IMR-90 (cell line): Measurements from ENCODE around the gene SVEP1. TPM values are rescaled to one million over a fixed set of nuclear protein-coding genes. Genes with fewer than 3 reads are reported as not detected.

Experiments
- ATAC-seq: fragments of 200-7000 bp; cut with Tn5 transposase; 2 replicates; pipeline ENCODE4 v1.9.1; 2020; ENCODE audit warnings: low read depth, mild to moderate bottlenecking, moderate library complexity
- BruUV-seq: library from RNA; stranded (reverse); fragments of 400-500 nt; replicated peaks from 2 replicates; lab custom pipeline; 2021; lab: Mats Ljungman, UMichigan
- CTCF ChIA-PET: fragments of 300-600 bp; formaldehyde crosslinking; extraction: SDS; loops from one replicate; lab custom pipeline; 2021; ENCODE audit warnings: antibody characterized with exemption; lab: Yijun Ruan, JAX
- POLR2A ChIA-PET: fragments of 300-600 bp; sonication (Branson Sonifier 250); formaldehyde crosslinking; loops from one replicate; lab custom pipeline; 2022; ENCODE audit warnings: antibody characterized with exemption; ENCODE audit not compliant: unreplicated experiment; lab: Charles Lee
- DNase-seq: peaks from one replicate; pipeline ENCODE4 v3.0.0; 2013
- H2AFZ ChIP-seq: replicated peaks from 2 replicates; pipeline ENCODE3; 2013; ENCODE audit warnings: low read length, mild to moderate bottlenecking; ENCODE audit not compliant: poor library complexity
- H2AK5ac ChIP-seq: 2 replicates; pipeline ENCODE4 v1.6.1; 2013; ENCODE audit warnings: low read depth, low read length, inconsistent platforms
- H2AK9ac ChIP-seq: replicated peaks from 2 replicates; pipeline ENCODE3; 2013; ENCODE audit warnings: mild to moderate bottlenecking, low read depth, low read length, moderate library complexity; ENCODE audit not compliant: poor library complexity
- H2BK120ac ChIP-seq: 2 replicates; pipeline ENCODE4 v1.6.1; 2013; ENCODE audit warnings: low read depth, low read length, inconsistent platforms
- H2BK15ac ChIP-seq: 3 replicates; pipeline ENCODE4 v1.6.1; 2013; ENCODE audit warnings: low read depth, low read length, inconsistent platforms
- H2BK20ac ChIP-seq: 2 replicates; pipeline ENCODE4 v1.6.1; 2013; ENCODE audit warnings: low read depth, mild to moderate bottlenecking, inconsistent platforms, low read length, moderate library complexity
- H2BK5ac ChIP-seq: 2 replicates; pipeline ENCODE4 v1.6.1; 2013; ENCODE audit warnings: mild to moderate bottlenecking, low read depth, low read length, inconsistent platforms; ENCODE audit not compliant: poor library complexity, severe bottlenecking
- H3K14ac ChIP-seq: replicated peaks from 2 replicates; pipeline ENCODE4 v1.6.1; 2013; ENCODE audit warnings: low read depth, low read length, inconsistent platforms
- H3K18ac ChIP-seq: 2 replicates; pipeline ENCODE4 v1.6.1; 2013; ENCODE audit warnings: low read depth, low read length, control low read depth
- H3K23ac ChIP-seq: 2 replicates; pipeline ENCODE4 v1.6.1; 2013; ENCODE audit warnings: low read depth, low read length, inconsistent platforms
- H3K27ac ChIP-seq: 2 replicates; pipeline ENCODE4 v1.5.1; 2013; ENCODE audit warnings: mild to moderate bottlenecking, control low read depth, low read length; ENCODE audit not compliant: insufficient read depth
- H3K27me3 ChIP-seq: 2 replicates; pipeline ENCODE4 v1.6.1; 2013; ENCODE audit warnings: low read length; ENCODE audit not compliant: control insufficient read depth, insufficient read depth
- H3K36me3 ChIP-seq: 2 replicates; pipeline ENCODE4 v1.6.1; 2013; ENCODE audit warnings: low read length, mixed read lengths; ENCODE audit not compliant: control insufficient read depth, insufficient read depth
- H3K4ac ChIP-seq: 2 replicates; pipeline ENCODE4 v1.6.1; 2013; ENCODE audit warnings: low read depth, low read length, inconsistent platforms
- H3K4me1 ChIP-seq: 2 replicates; pipeline ENCODE4 v1.6.1; 2013; ENCODE audit warnings: low read length, mixed read lengths; ENCODE audit not compliant: control insufficient read depth, insufficient read depth
- H3K4me2 ChIP-seq: 2 replicates; pipeline ENCODE4 v1.6.1; 2013; ENCODE audit warnings: low read depth, mild to moderate bottlenecking, control low read depth, low read length, moderate library complexity
- H3K4me3 ChIP-seq: 2 replicates; pipeline ENCODE4 v1.5.1; 2013; ENCODE audit warnings: low read depth, mild to moderate bottlenecking, control low read depth, low read length, moderate library complexity; ENCODE audit not compliant: insufficient read depth
- H3K56ac ChIP-seq: 2 replicates; pipeline ENCODE4 v1.6.1; 2013; ENCODE audit warnings: low read length, inconsistent platforms; ENCODE audit not compliant: insufficient read depth; ENCODE audit errors: extremely low read depth
- H3K79me1 ChIP-seq, 2 experiments: 2 replicates each; pipeline ENCODE4 v1.6.1; 2013; ENCODE audit warnings: low read length in 2 of 2, inconsistent platforms in 1 of 2, low read depth in 1 of 2
- H3K9ac ChIP-seq: 2 replicates; pipeline ENCODE4 v1.6.1; 2013; ENCODE audit warnings: low read depth, low read length, control low read depth
- H3K9me1 ChIP-seq: 2 replicates; pipeline ENCODE4 v1.6.1; 2013; ENCODE audit warnings: low read length, inconsistent platforms; ENCODE audit not compliant: insufficient read depth
- H3K9me3 ChIP-seq: 2 replicates; pipeline ENCODE4 v1.6.1; 2013; ENCODE audit warnings: low read length; ENCODE audit not compliant: control insufficient read depth, insufficient read depth
- H4K20me1 ChIP-seq: 2 replicates; pipeline ENCODE4 v1.6.1; 2013; ENCODE audit warnings: low read length, inconsistent platforms; ENCODE audit not compliant: insufficient read depth
- H4K5ac ChIP-seq: 2 replicates; pipeline ENCODE4 v1.6.1; 2013; ENCODE audit warnings: mild to moderate bottlenecking, low read depth, low read length, control low read depth
- H4K8ac ChIP-seq, 2 experiments: 2 replicates each; pipeline ENCODE4 v1.6.1; 2013; ENCODE audit warnings: low read depth in 2 of 2, low read length in 2 of 2, control low read depth in 1 of 2, inconsistent platforms in 1 of 2
- H4K91ac ChIP-seq: 2 replicates; pipeline ENCODE4 v1.6.1; 2013; ENCODE audit warnings: low read depth, low read length, inconsistent platforms; ENCODE audit not compliant: insufficient read depth
- BHLHE40 ChIP-seq: fragments of 150-350 bp; IDR thresholded peaks from 2 replicates; pipeline ENCODE4 v1.6.1; 2016; ENCODE audit warnings: mild to moderate bottlenecking, low read depth, low read length
- MAFK ChIP-seq: IDR thresholded peaks from 2 replicates; pipeline ENCODE4 v1.6.1; 2012; ENCODE audit warnings: low read depth, low read length, improper control_type of control experiment
- POLR2A ChIP-seq: IDR thresholded peaks from 2 replicates; pipeline ENCODE4 v1.6.1; 2012; ENCODE audit warnings: mild to moderate bottlenecking, low read depth, low read length
- SMC3 ChIP-seq: fragments of 150-350 bp; IDR thresholded peaks from 2 replicates; pipeline ENCODE4 v1.6.1; 2016; ENCODE audit warnings: low read depth, mild to moderate bottlenecking, antibody characterized with exemption, low read length, moderate library complexity
- WGBS, 2 experiments: methylation state at CpG; one replicate each; pipeline versions ENCODE4 v1.1.5 to v1.1.7; 2013; ENCODE audit warnings: missing lambda C conversion rate in 2 of 2; ENCODE audit not compliant: insufficient read length in 1 of 2; ENCODE audit errors: extremely low coverage in 2 of 2; 5-methylcytosine and 5-hydroxymethylcytosine counted together
- dilution Hi-C: fragments of 300-500 bp; cut with HindIII; formaldehyde crosslinking; loops from one replicate; pipeline ENCODE4 v1.14.3; 2018; ENCODE audit warnings: low sequenced_read_pairs; ENCODE audit not compliant: unreplicated experiment
- in situ Hi-C: fragments of 300-500 bp; cut with MboI; formaldehyde crosslinking; loops from 3 replicates; pipeline ENCODE4 v1.14.3; 2019; ENCODE audit warnings: low sequenced_read_pairs, inconsistent platforms, mixed read lengths
- intact Hi-C: fragments of 100-400 bp; cut with micrococcal nuclease; formaldehyde crosslinking; loops from 2 replicates; pipeline ENCODE4 v1.10.0; 2022
- polyA plus RNA-seq, 3 experiments: library from polyadenylated mRNA; depleted of rRNA; stranded (reverse); fragments of >200 nt; gene quantifications; 2 replicates each; pipeline ENCODE4 v1.2.3, GENCODE V29; 2012; ENCODE audit warnings: low replicate concordance in 1 of 3
- total RNA-seq: library from RNA; depleted of rRNA; stranded (reverse); fragments of >200 nt; gene quantifications from 2 replicates; pipeline ENCODE4 v1.2.3, GENCODE V29; 2012

The SVEP1 gene
- total and polyA plus RNA-seq, 2 of the 4 experiments (the other 2 are of a cell fraction), result 4.8 to 16.7 TPM

GRCh38 chr9:110526426-110526825 is 53.1 kb downstream of the SVEP1 start:
- CTCF ChIA-PET, result no interaction called here
- Histone ChIP-seq H3K27me3 (no peaks in the 10 kb centered on the region), H3K36me3 (no peaks in the 10 kb centered on the region), H3K14ac (no peak overlapping the region), H4K91ac (no peak overlapping the region), H4K20me1 (no peaks in the 10 kb centered on the region), H2BK120ac (no peak overlapping the region), H3K79me1 (no peaks in the 10 kb centered on the region), H4K5ac (no peak overlapping the region), H3K18ac (no peak overlapping the region), H3K4me3 (no peak overlapping the region), H2AFZ (no peak overlapping the region), H3K56ac (no peak overlapping the region), H2AK5ac (no peak overlapping the region), H3K4me1 (no peaks in the 10 kb centered on the region; the same call in 1 of the 2 replicates), H2BK15ac (no peak overlapping the region), H3K4me2 (no peak overlapping the region), H3K27ac (no peak overlapping the region), H4K8ac (no peak overlapping the region), H2BK5ac (no peak overlapping the region), H3K23ac (no peak overlapping the region), H3K4ac (no peak overlapping the region), H3K9me1 (no peaks in the 10 kb centered on the region), H3K9me3 (no peaks in the 10 kb centered on the region), H3K9ac (no peak overlapping the region), H2AK9ac (no peak overlapping the region), H2BK20ac (no peak overlapping the region)
- no CpG with 5 or more reads among the region's 1 CpG for WGBS, 2 experiments
- no TSS peak for BruUV-seq
- dilution Hi-C loops (no loop called here), intact Hi-C loops (no loop called here), in situ Hi-C loops (no loop called here)
- ATAC-seq (peak; percentile 54), DNase-seq (peak; percentile 75)
- TF ChIP-seq MAFK (no peak), BHLHE40 (no peak), SMC3 (no peak), POLR2A (no peak)
- POLR2A ChIA-PET, result no interaction called here
